NT2/D1 (cell line): ENCODE data around the gene TRIM49.
"Not testable (repeated sequence)": the region's sequence is repeated elsewhere in the genome, so short reads cannot be mapped to it uniquely, and the experiment has no call there.

ENCODE experiments used
- YY1 ChIP-seq: IDR thresholded peaks from 2 replicates; pipeline ENCODE4 v1.6.1; 2011; ENCODE audit not compliant: insufficient read length, insufficient read depth
- ZNF274 ChIP-seq: IDR thresholded peaks from 2 replicates; pipeline ENCODE4 v1.6.1; 2011; ENCODE audit warnings: mild to moderate bottlenecking, low read depth, low read length

GRCh38 chr11:89750822-89751221 is 57.6 kb downstream of the TRIM49 start:
- TF ChIP-seq ZNF274, YY1: not testable (repeated sequence)
